Breast epithelium (tissue), 4 donors: ENCODE measurements around the gene PMM2. TPM values are rescaled to one million over a fixed set of nuclear protein-coding genes. Genes with fewer than 3 reads are reported as not detected.

Experiments used
- DNase-seq, 2 donors: peaks; one replicate each; pipeline ENCODE4 v3.0.0-alpha.2; 2019; ENCODE audit warnings: low spot score in 2 of 2
- H3K27ac ChIP-seq, 2 donors: fragments of 200-600 bp; sonication (generic) in 1 of 2; one replicate each; pipeline ENCODE4 v1.5.1; 2016 to 2019; ENCODE audit warnings: mild to moderate bottlenecking in 1 of 2
- H3K27me3 ChIP-seq, 2 donors: fragments of 200-600 bp; sonication (generic) in 1 of 2; one replicate each; pipeline versions ENCODE4 v1.5.1 to v1.6.0; 2017 to 2019; ENCODE audit warnings: control low read depth in 1 of 2, mild to moderate bottlenecking in 1 of 2
- H3K36me3 ChIP-seq: fragments of 200-600 bp; one replicate; pipeline ENCODE4 v1.5.1; 2019
- H3K4me1 ChIP-seq, 2 donors: fragments of 200-600 bp; sonication (generic); one replicate each; pipeline ENCODE4 v1.5.1; 2016 to 2019; ENCODE audit warnings: control low read depth in 1 of 2
- H3K4me3 ChIP-seq, 3 donors: fragments of 200-600 bp; sonication (generic); 1 replicate in 2 of 3; 2 replicates in 1 of 3; pipeline ENCODE4 v1.5.1; 2016 to 2019; ENCODE audit warnings: mild to moderate bottlenecking in 3 of 3, moderate library complexity in 2 of 3
- H3K9me3 ChIP-seq, 2 donors: fragments of 200-600 bp; sonication (generic) in 1 of 2; one replicate each; pipeline ENCODE4 v1.5.1; 2016 to 2019; ENCODE audit warnings: control low read depth in 1 of 2
- POLR2A ChIP-seq: fragments of 450-650 bp; IDR thresholded peaks from one replicate; pipeline ENCODE4 v1.6.1; 2016; ENCODE audit warnings: antibody characterized with exemption, mild to moderate bottlenecking, moderate library complexity
- POLR2AphosphoS5 ChIP-seq, 3 donors: sonication (generic); formaldehyde crosslinking; IDR thresholded peaks; one replicate each; pipeline ENCODE4 v1.6.1; 2017; ENCODE audit warnings: antibody characterized with exemption in 3 of 3
- intact Hi-C: fragments of 100-400 bp; cut with DNase I; formaldehyde crosslinking; loops from one replicate; pipeline ENCODE4 v1.15.1; 2023; ENCODE audit warnings: low total_unique reads
- total RNA-seq, 3 donors: library from RNA; depleted of rRNA; stranded (reverse); fragments of >200 nt; gene quantifications; one replicate each; pipeline ENCODE4 v1.1.0, GENCODE V29; 2016
- TF ChIP-seq, protein P1 (sequence below), 3 donors: fragments of 450-650 bp; IDR thresholded peaks; one replicate each; pipeline ENCODE4 v1.5.1; 2016 to 2017; ENCODE audit warnings: antibody characterized with exemption in 3 of 3, mild to moderate bottlenecking in 3 of 3, moderate library complexity in 3 of 3

The PMM2 gene
- total RNA-seq, 3 donors from 2014 or later, result 21.4 to 36.4 (median 33.8) TPM

- Histone ChIP-seq H3K4me1 (no peaks in the 10 kb centered on the region), H3K4me3 (no peak overlapping the region), H3K9me3 (no peaks in the 10 kb centered on the region), H3K27me3 (no peaks in the 10 kb centered on the region), H3K27ac (no peak overlapping the region), H3K36me3 (peaks cover 4% of the 10 kb centered on the region)
- intact Hi-C loops, result no loop called here
- no peak for DNase-seq
- TF ChIP-seq POLR2A (no peak), POLR2AphosphoS5 (IDR thresholded peaks at IDR 0.05) (no peak)
- TF ChIP-seq, protein P1, sequence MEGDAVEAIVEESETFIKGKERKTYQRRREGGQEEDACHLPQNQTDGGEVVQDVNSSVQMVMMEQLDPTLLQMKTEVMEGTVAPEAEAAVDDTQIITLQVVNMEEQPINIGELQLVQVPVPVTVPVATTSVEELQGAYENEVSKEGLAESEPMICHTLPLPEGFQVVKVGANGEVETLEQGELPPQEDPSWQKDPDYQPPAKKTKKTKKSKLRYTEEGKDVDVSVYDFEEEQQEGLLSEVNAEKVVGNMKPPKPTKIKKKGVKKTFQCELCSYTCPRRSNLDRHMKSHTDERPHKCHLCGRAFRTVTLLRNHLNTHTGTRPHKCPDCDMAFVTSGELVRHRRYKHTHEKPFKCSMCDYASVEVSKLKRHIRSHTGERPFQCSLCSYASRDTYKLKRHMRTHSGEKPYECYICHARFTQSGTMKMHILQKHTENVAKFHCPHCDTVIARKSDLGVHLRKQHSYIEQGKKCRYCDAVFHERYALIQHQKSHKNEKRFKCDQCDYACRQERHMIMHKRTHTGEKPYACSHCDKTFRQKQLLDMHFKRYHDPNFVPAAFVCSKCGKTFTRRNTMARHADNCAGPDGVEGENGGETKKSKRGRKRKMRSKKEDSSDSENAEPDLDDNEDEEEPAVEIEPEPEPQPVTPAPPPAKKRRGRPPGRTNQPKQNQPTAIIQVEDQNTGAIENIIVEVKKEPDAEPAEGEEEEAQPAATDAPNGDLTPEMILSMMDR (IDR thresholded peaks at IDR 0.05), result no peak
Observed at GRCh38 chr16:8808009-8808408, 10.4 kb downstream of the PMM2 start.

DNA sequence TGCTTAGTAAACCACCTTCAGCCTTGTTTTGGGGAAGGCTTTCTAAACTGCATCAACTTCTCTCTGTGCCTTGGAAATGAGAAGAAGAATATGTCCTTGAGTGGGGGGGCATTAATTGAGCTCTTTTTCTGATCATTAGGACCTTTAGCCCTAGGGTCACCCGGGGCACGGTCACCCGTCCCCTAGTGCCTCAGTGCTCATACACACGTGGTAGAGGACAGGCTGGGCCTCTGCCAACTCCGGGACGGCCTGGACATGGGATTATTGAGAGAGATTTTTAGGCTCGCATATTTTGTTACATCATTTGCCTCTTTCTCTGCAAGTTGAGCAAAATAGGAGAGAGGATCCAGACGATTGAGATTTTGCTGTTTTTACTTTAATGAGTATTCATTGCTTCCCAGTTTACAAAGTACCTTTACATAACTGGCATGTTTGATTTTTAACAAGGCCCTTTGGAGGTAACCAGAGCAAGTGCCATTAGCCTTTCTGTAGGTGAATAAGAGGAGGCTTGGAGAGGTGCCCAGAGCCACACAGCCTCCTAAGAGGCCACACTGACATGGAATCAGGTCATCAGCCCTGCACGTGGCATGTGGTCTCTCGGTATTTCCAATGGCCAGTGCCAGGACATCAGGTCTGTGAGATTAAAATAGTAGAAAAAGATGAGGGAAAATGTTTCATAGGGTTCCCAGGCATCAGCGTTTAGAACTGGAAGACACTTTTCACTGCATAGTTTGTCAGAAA, 11.1 kb downstream of the PMM2 start:
- no peak overlapping the region for H3K27ac ChIP-seq
- no peaks in the 10 kb centered on the region for H3K4me1 ChIP-seq
- H3K27me3 ChIP-seq, result no peaks in the 10 kb centered on the region
- intact Hi-C loops, result no loop called here
- H3K9me3 ChIP-seq, result no peaks in the 10 kb centered on the region
- H3K36me3 ChIP-seq, result peaks cover 10% of the 10 kb centered on the region
- H3K4me3 ChIP-seq, result no peak overlapping the region
- TF ChIP-seq POLR2AphosphoS5 (IDR thresholded peaks at IDR 0.05) (no peak), POLR2A (no peak)
- TF ChIP-seq, protein P1 (IDR thresholded peaks at IDR 0.05), result no peak
- no peak for DNase-seq

- intact Hi-C loops, result no loop called here
- TF ChIP-seq, protein P1 (IDR thresholded peaks at IDR 0.05), result no peak
- TF ChIP-seq POLR2A, result no peak
- no peak for TF ChIP-seq POLR2AphosphoS5 (IDR thresholded peaks at IDR 0.05)
- no peaks in the 10 kb centered on the region for H3K27me3 ChIP-seq
- no peaks in the 10 kb centered on the region for H3K4me1 ChIP-seq
- H3K27ac ChIP-seq, result no peak overlapping the region
- H3K4me3 ChIP-seq, result no peak overlapping the region
- H3K9me3 ChIP-seq, result no peaks in the 10 kb centered on the region
- no peak for DNase-seq
- H3K36me3 ChIP-seq, result peaks cover 10% of the 10 kb centered on the region
Observed at GRCh38 chr16:8812162-8812843, 14.7 kb downstream of the PMM2 start.

DNA sequence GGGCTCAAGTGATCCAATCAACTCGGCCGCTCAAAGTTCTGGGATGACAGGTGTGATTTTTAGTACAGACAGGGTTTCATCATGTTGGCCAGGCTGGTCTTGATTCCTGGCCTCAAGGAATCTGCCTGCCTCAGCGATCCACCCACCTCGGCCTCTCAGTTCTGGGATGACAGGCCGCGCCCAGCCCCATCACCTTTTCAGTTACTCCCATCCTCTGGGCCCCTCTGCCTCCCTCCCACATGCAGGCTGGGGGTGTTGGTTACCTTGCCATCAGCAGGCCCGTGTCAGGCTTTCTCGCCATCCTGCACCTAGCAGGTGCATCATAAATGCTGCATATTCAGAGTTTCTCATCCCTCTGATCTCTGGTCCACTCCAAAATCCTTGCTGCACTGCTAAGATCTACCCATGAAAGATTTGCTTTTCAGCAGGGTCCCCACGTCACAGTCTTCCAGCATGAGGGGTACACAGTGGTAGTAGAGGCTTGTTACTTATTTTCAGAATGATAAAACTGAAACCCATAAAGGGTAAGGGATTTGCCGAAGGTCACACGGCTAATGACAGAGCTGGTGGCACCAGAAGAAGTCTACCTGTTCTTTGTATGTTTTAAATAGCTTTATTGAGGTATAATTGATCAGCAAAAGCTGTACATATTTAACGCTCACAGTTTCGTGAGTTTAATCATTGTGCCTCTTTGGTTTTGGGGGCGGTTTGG, 16.6 kb downstream of the PMM2 start:
- TF ChIP-seq POLR2A, result no peak
- TF ChIP-seq POLR2AphosphoS5 (IDR thresholded peaks at IDR 0.05), result no peak
- TF ChIP-seq, protein P1 (IDR thresholded peaks at IDR 0.05), result no peak
- no peak for DNase-seq
- intact Hi-C loops, result no loop called here
- peaks cover 10% of the 10 kb centered on the region for H3K36me3 ChIP-seq
- H3K4me3 ChIP-seq, result no peak overlapping the region
- no peak overlapping the region for H3K27ac ChIP-seq
- H3K4me1 ChIP-seq, result no peaks in the 10 kb centered on the region
- H3K9me3 ChIP-seq, result no peaks in the 10 kb centered on the region
- no peaks in the 10 kb centered on the region for H3K27me3 ChIP-seq
